AG09319 (cell line): ENCODE measurements around the gene PCDH9.

ENCODE experiments used
- DNase-seq: peaks from one replicate; pipeline ENCODE4 v3.0.0-alpha.2; 2010; ENCODE audit warnings: low read depth; ENCODE audit errors: extremely low read depth
- TF ChIP-seq, protein P1 (sequence below): IDR thresholded peaks from 2 replicates; pipeline ENCODE4 v1.5.1; 2011; ENCODE audit warnings: low read depth, mild to moderate bottlenecking, inconsistent platforms, low read length, moderate library complexity

PCDH9 gene

GRCh38 chr13:66967811-66968597 lies 262.1 kb downstream of the PCDH9 start:
- no peak for DNase-seq
- TF ChIP-seq, protein P1, sequence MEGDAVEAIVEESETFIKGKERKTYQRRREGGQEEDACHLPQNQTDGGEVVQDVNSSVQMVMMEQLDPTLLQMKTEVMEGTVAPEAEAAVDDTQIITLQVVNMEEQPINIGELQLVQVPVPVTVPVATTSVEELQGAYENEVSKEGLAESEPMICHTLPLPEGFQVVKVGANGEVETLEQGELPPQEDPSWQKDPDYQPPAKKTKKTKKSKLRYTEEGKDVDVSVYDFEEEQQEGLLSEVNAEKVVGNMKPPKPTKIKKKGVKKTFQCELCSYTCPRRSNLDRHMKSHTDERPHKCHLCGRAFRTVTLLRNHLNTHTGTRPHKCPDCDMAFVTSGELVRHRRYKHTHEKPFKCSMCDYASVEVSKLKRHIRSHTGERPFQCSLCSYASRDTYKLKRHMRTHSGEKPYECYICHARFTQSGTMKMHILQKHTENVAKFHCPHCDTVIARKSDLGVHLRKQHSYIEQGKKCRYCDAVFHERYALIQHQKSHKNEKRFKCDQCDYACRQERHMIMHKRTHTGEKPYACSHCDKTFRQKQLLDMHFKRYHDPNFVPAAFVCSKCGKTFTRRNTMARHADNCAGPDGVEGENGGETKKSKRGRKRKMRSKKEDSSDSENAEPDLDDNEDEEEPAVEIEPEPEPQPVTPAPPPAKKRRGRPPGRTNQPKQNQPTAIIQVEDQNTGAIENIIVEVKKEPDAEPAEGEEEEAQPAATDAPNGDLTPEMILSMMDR, result no peak

DNA sequence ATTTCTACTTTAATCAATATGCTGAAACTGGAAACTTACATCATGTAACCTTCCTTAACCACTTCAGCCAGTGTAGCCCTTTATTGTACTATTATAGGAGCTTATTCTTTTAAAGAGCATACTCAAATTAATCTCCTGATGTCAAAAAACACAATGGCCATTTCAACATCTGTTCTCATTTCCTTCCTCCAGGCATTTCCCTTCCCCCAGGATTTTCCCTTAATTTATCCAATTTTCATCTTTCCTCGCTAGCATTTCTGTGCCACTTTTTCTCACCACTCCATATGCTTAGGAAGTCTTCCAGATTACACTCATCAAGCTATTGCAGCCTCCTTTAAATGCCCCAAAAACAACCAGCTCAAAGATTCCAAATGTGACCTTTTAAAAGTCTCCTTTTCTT lies 265.0 kb downstream of the PCDH9 start:
- TF ChIP-seq, protein P1, result no peak
- DNase-seq, result no peak

DNA sequence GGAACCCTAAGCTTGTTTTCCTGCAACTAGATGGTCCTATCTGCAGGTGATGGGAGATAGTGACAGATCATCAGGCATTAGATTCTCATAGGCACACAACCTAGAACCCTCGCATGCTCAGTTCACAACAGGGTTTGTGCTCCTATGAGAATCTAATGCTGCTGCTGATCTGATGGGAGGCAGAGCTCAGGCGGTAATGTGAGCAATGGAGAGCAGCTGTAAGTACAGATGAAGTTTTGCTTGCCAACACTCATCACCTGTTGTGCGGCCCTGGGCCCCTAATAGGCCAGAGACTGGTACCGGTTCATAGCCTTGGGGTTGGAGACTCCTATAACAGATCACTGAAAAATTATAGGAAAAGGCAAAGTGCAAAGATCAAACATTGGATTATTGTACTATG lies 267.2 kb downstream of the PCDH9 start:
- TF ChIP-seq, protein P1, result no peak

DNA sequence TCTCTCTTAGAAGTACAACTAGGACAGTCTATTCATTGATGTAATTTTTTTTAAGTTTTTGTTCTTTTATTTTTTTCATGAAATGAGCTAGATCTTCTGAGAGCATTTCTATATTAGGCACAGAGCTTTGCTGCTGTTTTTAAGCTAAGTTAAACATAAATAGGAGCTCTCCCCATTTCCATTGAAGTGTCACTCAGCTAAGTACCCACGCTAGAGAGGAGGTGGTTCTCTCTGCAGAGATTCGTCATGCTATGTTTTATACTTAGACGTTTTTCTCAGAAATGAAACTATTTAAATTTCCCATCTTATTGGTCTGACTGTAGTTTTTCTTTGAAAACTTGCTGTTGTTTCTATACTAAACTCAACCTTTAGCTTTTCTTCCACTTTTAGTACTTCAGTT lies 271.5 kb downstream of the PCDH9 start:
- TF ChIP-seq, protein P1, result no peak
- DNase-seq, result no peak

More for the DNA sequence above, 267.2 kb downstream of the PCDH9 start:
- DNase-seq, result no peak

GRCh38 chr13:66952507-66952906 lies 277.6 kb downstream of the PCDH9 start:
- DNase-seq, result no peak
- TF ChIP-seq, protein P1, result no peak

GRCh38 chr13:66951426-66951825 lies 278.7 kb downstream of the PCDH9 start:
- TF ChIP-seq, protein P1, result no peak

GRCh38 chr13:66950666-66951065 lies 279.5 kb downstream of the PCDH9 start:
- no peak for DNase-seq
- TF ChIP-seq, protein P1, result no peak

More at GRCh38 chr13:66951426-66951825, 278.7 kb downstream of the PCDH9 start:
- DNase-seq, result no peak
